DLD1 (cell line): ENCODE data around the gene PRKACB.
"Not testable (repeated sequence)": the region's sequence is repeated elsewhere in the genome, so short reads cannot be mapped to it uniquely, and the experiment has no call there.

Experiments used
- in situ Hi-C: cut with HindIII; loops from 2 replicates; pipeline ENCODE4 v1.10.0; 2017; ENCODE audit warnings: low sequenced_read_pairs

Gene PRKACB

DNA sequence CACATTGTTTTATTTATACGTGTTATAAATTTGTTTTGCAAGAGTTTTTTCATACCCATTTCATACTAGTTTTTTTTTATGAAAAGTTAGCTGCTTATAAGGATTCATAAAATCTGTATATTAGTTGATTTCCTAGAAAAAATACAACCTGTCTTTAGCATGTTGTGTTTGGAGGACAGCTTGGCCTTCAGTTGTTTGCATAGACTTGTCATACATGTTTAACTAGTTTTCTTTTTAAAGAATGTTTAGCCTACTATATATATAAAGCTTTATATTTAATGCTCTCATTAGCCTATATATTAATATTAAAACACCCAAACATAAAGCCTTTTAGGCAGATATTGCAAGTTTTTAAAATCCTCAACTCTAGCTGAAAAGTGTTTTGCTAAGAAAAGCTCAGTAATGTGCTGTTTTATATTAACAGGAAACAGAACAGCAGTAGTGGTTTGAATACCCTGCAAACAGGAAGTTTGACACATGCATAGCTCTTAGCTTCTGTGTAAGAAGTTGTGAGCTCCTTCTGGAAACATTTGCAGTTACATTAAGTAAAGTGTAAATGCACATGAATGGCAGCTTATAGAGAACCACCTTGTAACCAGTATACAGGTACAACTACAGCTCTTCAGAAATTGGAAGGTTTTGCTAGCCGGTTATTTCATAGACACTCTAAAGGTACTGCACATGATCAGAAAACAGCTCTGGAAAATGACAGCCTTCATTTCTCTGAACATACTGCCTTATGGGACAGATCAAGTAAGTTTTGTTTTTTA lies at the start of gene PRKACB:
PRKACB (plus strand) TSS at position 476 of the 770 bp plus-strand sequence; CDS start at position 567, 91 bp downstream.
- in situ Hi-C loops, result no loop called here

DNA sequence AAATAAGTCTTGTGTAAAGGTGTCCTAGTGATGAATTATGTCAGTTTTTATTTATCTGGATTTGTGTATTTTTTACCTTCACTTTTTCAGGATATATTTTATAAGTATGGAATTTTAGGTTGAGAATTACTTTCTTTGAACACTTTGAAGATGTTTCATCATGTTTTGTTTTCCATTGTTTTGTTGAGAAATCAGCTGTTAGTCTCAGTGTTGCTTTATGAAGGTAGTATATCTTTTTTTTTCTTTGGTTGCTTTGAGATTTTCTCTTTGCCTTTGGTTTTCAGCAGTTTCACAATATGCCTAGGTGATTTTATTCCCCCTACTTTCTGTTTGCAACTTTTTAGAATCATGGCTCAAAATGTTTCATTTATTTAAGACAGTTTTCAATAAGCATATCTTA lies 48.8 kb upstream of the PRKACB start:
- in situ Hi-C loops, result no loop called here

DNA sequence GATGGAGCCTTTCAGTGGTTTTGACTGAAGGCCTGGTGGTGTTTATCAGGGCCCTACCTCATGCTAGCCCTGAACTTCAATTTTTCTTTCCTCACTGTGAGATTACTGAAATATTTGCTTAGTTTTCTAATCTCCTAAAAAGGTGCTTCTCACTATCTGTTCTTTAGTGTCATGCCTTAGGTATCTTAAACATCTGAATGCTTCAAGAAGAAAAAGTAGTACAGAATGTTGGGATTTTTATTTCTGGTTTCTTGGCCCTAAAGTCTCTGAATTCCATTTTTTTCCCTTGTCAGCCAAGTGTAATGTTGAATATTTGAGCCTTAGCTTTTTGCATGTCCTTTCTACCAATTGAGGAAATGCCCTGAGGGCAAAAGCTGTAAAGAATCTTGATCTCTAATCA lies 47.9 kb upstream of the PRKACB start:
- in situ Hi-C loops, result no loop called here

DNA sequence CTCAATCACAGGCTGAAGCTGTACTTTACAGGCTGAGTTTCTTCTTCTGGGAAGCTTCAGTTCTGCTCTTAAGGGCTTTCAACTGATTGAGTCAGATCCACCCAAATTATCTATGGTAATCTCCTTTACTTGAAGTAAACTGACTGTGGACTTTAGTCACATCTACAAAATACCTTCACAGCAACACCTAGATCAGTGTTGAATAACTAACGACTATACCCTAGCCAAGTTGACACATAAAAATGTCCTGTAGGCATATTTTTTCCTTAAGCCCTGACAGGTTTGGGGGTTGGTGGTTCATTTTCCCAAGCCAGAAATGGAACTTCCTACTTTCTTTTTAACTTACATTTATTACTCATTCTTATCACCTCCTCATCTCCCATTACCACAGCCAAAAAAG lies 42.9 kb upstream of the PRKACB start:
- in situ Hi-C loops, result no loop called here

DNA sequence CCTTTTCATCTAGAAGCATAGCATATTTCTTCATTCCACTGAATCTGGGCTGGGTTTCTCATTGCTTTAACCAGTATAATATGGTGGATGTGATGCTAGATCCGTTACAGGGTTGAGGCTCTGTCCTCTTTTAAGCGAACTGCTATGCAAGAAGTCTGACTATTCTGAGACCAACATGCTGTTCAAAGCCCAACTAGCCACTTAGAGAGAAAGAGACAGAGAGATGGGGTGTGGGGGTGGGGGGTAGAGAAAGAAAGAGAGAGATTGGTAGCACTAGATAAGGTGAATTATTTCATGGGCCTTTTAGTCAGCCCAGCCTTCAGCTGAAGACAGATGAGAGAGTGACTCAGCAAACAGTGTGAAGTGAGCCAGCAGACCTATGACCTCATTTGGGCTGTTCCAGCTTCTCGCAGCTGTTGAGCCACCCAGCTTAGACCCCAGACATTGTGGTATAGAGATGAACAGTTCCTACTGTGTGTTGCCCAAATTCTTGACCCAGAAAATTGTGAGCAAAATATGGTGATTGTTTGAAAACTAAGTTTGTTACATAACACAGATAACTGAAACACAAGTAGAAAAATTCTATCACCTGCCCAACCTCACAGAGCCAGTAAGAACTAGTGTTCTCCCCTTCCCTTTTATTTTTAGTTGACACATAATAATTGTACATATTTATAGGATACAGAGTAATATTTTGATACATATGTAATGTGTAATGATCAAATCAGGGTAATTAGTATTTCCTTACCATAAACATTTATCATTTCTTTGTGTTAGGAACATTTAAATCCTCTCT lies 40.7 kb upstream of the PRKACB start:
- in situ Hi-C loops, result no loop called here

DNA sequence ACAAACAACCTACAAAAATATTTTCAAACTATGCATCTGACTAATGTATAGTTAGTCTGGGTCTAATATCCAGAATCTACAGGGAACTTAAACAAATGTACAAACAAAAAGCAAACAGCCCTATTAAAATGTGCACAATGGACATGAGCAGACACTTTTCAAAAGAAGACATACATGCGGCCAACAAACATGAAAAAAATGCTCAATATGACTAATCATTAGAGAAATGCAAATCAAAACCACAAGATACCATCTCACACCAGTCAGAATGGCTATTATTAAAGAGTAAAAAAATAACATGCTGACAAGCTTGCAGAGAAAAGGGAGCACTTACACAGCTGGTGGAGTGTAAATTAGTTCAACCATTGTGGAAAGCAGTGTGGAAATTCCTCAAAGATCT lies 36.5 kb upstream of the PRKACB start:
- in situ Hi-C loops, result not testable (repeated sequence)

DNA sequence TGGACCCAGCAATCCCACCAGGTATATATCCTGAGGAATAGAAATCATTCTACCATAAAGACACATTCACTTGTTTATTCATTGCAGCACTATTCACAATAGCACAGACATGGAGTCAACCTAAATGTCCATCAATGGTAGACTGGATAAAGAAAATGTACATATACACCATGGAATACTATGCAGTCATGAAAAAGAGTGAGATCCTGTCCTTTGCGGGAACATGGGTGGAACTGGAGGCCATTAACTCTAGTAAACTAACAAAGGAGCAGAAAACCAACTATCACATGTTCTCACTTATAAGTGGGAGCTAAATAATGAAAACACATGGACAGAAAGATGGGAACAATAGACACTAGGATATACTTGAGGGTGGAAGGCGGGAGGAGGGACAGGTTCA lies 36.1 kb upstream of the PRKACB start:
- in situ Hi-C loops, result no loop called here

DNA sequence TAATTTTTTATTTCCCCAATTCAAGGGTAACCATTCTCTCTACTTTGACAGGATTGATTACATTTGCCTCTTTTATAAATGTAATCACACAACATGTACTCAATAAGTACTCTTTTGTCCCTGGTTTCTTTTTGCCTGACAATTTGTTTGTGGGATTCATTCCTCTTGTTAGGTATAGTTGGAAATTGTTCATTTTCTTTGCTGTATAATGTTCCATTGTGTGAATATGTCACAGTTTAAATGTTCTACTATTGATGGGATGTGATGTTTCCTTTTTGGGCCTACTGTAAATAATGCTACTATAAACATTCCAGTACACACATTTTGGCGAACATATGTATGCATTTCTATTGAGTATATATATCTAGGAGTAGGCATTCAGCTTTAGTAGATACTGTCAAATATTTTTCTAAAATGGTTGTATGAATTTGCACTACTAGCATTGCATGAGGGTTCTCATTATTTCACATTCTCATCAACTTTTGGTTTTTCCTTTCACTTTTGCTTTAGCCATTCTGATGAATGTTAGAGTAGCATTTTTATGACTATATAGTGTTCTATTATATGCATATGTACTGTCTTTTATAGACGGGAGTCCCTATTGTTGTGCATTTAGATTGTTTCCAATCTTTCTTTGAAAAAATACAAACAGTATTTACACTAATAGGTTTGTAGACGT lies 35.0 kb upstream of the PRKACB start:
- in situ Hi-C loops, result no loop called here

DNA sequence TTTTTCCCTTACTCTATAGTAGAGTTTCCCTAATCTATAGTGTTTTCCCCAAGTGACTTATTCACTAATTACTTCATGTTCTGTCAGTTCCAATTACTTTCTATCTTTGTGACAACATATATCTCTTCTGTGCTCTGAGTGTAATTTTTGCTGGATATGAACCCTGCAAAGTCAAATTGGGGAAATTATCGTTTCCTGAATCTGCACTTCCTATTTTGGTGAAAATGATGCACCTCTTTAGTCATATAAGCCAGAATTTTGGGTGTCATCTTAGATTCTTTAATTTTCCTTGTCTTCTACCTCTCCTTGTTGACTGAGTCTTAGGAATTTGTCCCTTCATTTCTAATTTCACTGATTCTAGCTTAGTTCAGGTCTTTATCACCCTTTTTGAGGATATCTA lies 33.4 kb upstream of the PRKACB start:
- in situ Hi-C loops, result no loop called here

DNA sequence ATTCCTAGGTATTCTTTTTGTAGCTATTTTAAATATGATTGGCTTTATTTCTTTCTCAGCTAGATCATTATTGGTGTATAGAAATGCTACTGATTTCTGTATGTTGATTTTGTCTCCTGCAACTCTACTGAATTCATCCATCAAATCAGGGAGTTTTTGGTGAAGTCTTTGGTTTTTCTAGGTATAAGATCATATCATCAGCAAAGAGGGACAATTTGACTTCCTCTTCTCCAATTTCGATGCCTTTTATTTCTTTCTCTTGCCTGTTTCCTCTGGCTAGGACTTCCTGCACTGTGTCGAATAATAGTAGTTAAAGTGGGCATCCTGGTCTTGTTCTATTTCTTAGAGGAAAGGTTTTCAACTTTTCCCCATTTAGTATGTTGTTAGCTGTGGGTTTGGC lies 27.5 kb upstream of the PRKACB start:
- in situ Hi-C loops, result no loop called here

DNA sequence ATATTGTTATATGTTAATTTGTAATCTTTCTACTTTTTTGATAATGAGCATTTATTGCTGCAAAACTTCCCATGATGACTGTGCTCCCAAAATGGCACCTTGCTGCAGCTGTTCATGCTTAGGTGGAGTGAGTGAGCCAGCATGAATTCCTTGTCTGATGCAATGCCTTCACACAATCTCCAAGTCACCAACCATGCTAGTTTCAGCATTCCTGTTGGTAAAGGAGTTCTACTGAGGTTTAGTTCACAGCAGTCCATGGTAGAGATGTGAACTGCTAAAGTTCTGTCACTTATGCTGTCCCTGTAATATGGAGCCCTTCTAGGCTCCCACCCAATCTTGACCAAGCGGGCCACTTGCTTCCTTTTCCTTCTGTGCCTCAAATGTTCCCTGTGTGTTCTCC lies 26.2 kb upstream of the PRKACB start:
- in situ Hi-C loops, result no loop called here

DNA sequence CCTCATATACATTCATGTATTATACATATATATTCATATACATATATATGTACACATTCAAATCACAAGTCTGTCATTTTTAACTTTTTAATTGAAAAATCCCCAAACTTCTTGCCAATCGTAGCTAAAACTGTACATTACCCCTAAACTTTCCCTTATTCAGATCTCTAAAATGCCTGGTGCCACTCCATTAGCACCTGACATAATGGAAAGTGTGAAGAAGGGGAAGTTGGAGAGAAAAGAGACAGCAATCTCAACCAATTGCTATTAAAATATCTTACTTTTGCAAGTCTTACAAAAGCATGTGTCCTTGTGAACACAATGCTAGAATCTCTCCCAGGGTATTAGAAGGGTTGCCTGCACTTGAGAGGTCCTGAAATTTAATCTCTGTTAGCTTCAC lies 22.7 kb upstream of the PRKACB start:
- in situ Hi-C loops, result no loop called here

DNA sequence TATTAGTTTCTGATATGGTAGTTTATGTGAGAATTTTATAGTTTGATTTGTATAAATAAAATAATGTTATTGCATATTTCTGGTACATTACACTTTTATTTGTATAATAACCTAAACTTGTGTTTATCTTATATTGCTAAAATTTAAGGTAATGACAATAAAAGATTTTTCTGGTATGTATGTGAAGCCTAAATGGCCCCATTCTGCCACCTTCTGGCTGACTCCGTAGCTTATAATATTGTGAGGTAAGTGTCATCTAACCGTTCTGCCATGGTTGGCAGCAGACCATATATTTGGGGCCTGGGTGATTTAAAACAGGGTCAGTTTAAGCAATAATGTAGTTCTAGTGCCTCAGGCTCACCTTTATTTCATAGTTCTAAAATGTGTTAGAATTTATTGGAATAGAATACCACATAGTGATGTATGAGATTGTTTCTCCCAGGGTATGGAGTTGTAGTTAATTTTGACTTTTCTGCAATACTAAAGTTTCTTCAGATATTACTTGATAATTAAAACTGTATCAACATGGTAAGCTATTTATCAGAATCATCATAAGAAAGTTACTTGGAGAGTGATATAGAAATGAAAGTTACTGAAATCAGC lies 21.2 kb upstream of the PRKACB start:
- in situ Hi-C loops, result no loop called here

DNA sequence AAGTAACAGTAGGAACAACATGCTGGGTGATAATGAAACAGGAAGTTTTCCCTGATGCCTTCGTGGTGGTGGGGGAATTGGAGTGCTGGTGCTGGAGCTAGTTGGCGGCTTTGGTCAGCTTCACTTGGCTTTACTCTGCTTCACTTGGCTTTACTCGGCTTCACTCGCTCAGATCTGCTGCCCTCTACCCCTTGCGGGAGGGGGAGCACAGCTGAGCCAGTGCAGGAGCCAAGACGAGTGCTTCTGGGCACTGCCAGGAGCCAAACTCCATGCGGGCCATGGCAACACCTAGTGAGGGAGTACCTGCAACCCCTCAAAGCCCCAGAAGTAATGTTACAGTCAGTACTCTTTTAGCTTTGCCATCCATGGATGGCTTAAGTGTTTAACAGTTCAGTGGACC lies 10.6 kb upstream of the PRKACB start:
- in situ Hi-C loops, result no loop called here

DNA sequence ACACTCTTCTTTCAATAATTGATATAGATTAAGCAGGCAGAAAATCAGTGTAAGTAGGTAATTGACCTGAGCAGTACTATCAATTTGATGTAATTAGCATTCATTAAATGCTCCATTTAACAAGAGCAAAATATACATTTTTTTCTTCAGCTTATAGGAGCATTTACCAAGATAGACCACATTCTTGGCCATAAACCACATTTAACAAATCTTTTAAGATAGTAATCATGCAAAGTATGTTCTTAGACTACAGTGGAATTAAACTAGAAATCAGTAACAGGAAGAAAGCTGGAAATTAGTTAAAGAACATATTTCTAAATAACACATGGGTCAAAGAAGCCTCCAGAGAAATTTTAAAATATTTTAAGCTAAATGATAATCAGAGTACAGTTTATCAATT lies 8.7 kb upstream of the PRKACB start:
- in situ Hi-C loops, result no loop called here

DNA sequence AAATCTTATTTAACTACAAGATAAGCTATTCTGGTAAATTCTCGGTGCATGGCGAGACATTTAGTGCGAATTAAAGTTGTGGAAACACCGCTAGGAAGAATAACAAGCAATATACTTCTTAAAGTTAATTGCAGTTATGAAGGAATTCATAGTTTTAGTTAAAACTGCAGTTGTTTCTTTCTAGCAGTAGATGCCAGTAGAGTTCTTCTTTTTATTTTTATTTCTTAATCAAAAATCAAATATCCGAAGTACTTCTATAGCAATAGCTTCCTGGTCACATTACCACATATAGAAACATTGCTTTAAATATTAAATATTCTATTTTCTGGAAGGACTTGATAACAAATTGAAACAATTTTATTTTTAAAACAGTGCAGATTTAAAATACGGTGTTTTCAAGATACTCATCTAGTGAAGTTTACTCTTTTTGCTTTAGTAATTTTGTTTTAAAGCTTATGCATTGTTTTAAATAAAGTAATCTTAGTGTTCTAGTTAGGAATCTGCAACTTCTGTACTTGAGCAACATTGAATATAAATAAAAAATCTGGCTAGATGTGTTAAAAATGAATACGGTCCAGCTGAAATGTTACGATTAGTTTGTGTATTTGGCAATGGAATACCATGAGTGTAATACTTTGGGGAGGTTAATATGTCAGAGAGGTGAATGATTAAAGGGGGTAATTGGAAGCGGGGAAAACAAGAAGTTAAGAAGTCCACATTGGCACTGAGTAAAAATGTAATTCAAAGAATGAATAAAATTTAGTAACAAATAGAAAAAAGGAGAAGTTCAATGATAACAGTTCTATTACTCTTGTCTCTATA lies 2.7 kb upstream of the PRKACB start:
- in situ Hi-C loops, result no loop called here

DNA sequence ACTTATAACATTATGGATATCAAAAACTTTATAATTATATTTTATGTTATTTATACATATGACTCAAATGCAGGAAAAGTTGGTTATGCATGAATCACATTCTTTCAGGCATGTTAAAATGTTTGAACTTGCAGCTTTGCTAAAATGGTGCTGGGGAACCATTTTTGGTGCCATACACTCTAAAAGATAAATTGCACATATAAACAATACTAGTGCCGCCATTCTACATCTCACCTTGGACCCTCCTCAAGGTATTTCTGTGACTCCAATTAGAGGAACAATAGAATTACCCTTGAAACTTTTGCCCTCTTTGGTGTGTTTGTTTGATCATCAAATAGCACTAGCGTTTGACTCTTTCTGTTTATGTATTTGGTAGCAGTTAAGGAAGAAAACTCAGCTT lies 997 bp downstream of the PRKACB start:
- in situ Hi-C loops, result no loop called here

DNA sequence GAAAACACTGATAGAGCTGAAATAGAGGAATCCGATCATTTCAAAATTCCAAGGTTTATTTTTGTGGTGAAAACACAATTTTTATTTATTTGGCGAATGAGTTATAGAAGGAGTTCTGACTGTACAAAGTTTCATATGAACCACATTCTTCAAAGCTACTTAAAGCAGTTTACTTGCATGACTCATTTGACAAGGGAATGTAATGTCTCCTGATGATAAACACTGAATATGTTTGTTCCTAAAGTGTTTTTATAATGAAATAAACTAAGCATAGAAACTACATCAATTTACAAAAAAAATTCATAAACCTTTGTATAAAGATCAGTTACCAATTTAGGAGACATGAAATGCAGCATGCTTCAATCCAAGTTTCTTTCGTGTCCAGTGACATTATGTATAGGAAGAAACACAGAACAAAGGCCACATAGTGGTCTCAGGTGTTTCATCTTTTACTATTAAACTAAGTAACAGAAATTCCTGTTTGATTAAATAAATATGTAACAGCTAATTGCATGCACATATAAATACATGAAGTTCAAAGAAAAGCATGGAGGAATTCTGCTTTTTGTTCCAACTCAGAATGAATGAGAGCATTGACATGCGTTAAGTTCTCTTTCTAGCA lies 2.5 kb downstream of the PRKACB start:
- in situ Hi-C loops, result no loop called here

DNA sequence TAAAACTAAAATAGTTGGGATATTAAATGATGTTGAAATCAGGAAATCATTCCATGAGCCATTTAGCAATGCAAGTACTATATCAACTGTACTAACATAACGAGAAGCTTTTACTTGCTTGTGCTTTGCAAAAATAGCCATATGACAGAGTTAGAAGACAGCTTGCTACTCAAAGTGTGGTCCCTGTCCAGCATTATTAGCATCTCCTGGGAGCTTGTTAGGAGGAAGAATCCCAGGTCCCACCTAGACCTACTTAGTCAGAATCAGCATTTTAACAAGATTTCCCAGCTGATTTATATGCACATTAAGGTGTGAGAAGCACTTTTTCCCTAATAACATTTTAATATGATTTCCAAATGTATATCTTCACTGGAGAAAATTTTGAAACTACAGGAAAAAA lies 4.7 kb downstream of the PRKACB start:
- in situ Hi-C loops, result no loop called here

DNA sequence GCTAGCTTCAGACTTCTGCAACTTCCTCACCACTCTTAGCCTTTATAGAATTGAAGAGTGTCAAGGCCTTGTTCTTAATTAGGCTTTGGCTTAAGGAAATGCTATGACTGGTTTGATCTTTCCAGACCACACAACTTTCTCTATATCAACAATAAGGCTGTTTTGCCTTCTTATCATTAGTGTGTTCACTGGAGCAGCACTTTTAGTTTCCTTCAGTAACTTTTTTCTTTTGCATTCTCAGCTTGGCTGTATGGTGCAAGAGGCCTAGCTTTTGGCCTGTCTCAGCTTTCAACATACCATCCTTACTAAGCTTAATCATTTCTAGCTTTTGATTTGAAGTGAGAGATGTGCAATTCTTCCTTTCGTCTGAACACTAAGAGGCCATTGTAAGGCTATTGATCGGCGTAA lies 8.6 kb downstream of the PRKACB start:
- in situ Hi-C loops, result loop anchor here (25.0 kb wide), 1 partner anchor 285 kb away; no protein-coding TSS in a partner anchor
